ENCODE data around the gene FBXW9.

FBXW9 gene

DNA sequence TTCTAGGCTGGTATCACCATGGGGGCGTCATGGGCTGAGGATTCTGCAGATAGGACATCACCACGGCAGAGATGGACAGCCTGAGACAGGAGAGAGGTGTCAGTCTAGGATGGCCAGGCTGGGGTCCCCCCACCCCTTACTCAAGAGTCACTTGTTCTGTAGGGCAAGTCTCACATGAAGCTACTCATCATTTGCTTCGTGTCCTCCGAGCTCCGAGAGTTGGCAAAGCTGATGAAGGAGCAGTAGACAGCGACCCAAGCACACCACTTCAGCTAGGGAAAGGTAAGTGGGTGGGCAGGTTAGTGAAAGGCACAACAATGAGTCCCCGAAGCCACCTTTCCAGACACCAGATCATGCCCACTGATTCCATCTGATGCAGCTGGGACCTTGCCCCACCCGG, 28.1 kb downstream of the FBXW9 start:
- Histone ChIP-seq H3K27ac (ENCODE audit: low read length) (peak overlapping the region; percentile 95), H3K36me3 (ENCODE audit: control insufficient read depth in 2 of 2, insufficient read depth in 2 of 2, low read length in 2 of 2) (peaks cover 7 to 17% of the 10 kb centered on the region in 2 donors), H3K4me3 (ENCODE audit: low read length in 2 of 2) (peak overlapping the region; percentile 92 to 97), H3K27me3 (ENCODE audit: control insufficient read depth in 1 of 2, insufficient read depth in 2 of 2, low read length in 2 of 2) (no peaks in the 10 kb centered on the region), H3K9me3 (ENCODE audit: control insufficient read depth in 2 of 2, low read length in 2 of 2) (no peaks in the 10 kb centered on the region), H3K9ac (ENCODE audit: low read length in 2 of 2) (peak overlapping the region; percentile 89 to 95), H3K4me1 (ENCODE audit: control insufficient read depth, insufficient read depth, low read length) (peaks cover 41% of the 10 kb centered on the region)

GRCh38 chr19:12667731-12668302, 28.6 kb downstream of the FBXW9 start:
- peaks cover 41% of the 10 kb centered on the region for H3K4me1 ChIP-seq (ENCODE audit: control insufficient read depth, insufficient read depth, low read length)
- H3K9ac ChIP-seq (ENCODE audit: low read length in 2 of 2) = peak overlapping the region in 1 of 2 donors; percentile 29
- H3K36me3 ChIP-seq (ENCODE audit: control insufficient read depth in 2 of 2, insufficient read depth in 2 of 2, low read length in 2 of 2) = peaks cover 8 to 15% of the 10 kb centered on the region in 2 donors
- H3K4me3 ChIP-seq (ENCODE audit: low read length in 2 of 2) = peak overlapping the region; percentile 92 to 97
- H3K27ac ChIP-seq (ENCODE audit: low read length) = peak overlapping the region; percentile 18
- no peaks in the 10 kb centered on the region for H3K9me3 ChIP-seq (ENCODE audit: control insufficient read depth in 2 of 2, low read length in 2 of 2)
- H3K27me3 ChIP-seq (ENCODE audit: control insufficient read depth in 1 of 2, insufficient read depth in 2 of 2, low read length in 2 of 2) = no peaks in the 10 kb centered on the region

- Histone ChIP-seq H3K27ac (ENCODE audit: low read length) (peak within 1 kb of the TSS; percentile 64), H3K9ac (ENCODE audit: low read length in 2 of 2) (peak within 1 kb of the TSS; percentile 89 to 90), H3K4me3 (ENCODE audit: low read length in 2 of 2) (peak within 1 kb of the TSS; percentile 94 to 97), H3K27me3 (ENCODE audit: control insufficient read depth in 1 of 2, insufficient read depth in 2 of 2, low read length in 2 of 2) (no peaks in the 10 kb centered on the region), H3K9me3 (ENCODE audit: control insufficient read depth in 2 of 2, low read length in 2 of 2) (no peaks in the 10 kb centered on the region), H3K4me1 (ENCODE audit: control insufficient read depth, insufficient read depth, low read length) (peaks cover 41% of the 10 kb centered on the region), H3K36me3 (ENCODE audit: control insufficient read depth in 2 of 2, insufficient read depth in 2 of 2, low read length in 2 of 2) (peaks cover 5 to 13% of the 10 kb centered on the region in 2 donors)
Measured at GRCh38 chr19:12666265-12667048, 30.0 kb downstream of the FBXW9 start, which contains the start of the genes MAN2B1 and WDR83. TSS of gene MAN2B1 (minus strand) at chr19:12666742. CDS start at chr19:12666701, 41 bp downstream. TSS of gene WDR83 (plus strand) at chr19:12666807. CDS start at chr19:12669791, 2,984 bp downstream.

DNA sequence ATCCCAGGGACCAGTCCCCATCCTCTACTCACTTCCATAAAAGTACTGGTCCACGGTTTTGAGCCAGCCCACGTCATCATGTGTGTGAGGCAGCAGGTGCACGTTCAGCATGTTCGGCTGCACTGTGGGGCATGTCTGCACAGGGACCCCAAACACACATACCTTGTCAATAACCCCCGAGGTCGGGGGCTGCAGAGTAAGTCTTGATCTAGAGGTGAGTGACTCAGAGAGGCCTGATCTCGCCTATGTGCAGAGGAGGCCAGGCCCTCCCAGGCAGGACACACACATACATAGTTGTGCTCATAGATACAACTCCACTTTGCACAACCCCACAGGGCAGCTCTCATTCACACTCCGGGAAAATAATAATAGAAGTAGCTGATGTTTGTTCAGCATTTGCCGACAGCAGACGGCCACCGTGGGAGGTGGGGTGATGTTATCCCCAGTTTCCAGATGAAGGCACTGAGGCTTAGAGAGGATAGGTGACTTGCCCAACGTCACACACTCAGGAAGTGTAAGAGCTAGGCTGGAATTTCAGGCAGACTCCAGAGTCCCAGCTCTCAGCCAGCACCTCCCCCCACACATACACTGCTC, 30.7 kb downstream of the FBXW9 start:
- Histone ChIP-seq H3K9ac (ENCODE audit: low read length in 2 of 2) (peak overlapping the region; percentile 89 to 90), H3K27me3 (ENCODE audit: control insufficient read depth in 1 of 2, insufficient read depth in 2 of 2, low read length in 2 of 2) (no peaks in the 10 kb centered on the region), H3K36me3 (ENCODE audit: control insufficient read depth in 2 of 2, insufficient read depth in 2 of 2, low read length in 2 of 2) (peaks cover 8 to 19% of the 10 kb centered on the region in 2 donors), H3K9me3 (ENCODE audit: control insufficient read depth in 2 of 2, low read length in 2 of 2) (no peaks in the 10 kb centered on the region), H3K4me1 (ENCODE audit: control insufficient read depth, insufficient read depth, low read length) (peaks cover 41% of the 10 kb centered on the region), H3K4me3 (ENCODE audit: low read length in 2 of 2) (peak overlapping the region; percentile 94 to 97), H3K27ac (ENCODE audit: low read length) (peak overlapping the region; percentile 64)

DNA sequence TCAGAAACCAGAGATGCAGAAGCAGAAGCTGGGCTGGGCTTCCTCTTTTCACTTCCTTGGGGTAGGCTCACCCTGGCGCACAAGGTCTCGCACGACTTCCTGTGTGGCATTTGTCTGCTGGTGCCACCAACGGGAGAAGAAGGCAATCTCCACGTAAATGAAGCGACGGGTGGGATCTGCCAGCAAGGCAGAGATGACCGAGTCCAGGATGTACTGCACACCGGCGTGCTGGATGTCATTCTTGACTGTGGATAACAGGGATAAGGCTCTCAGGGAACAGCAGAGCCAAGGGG, 31.2 kb downstream of the FBXW9 start:
- H3K27ac ChIP-seq (ENCODE audit: low read length) = no peak overlapping the region
- H3K27me3 ChIP-seq (ENCODE audit: control insufficient read depth in 1 of 2, insufficient read depth in 2 of 2, low read length in 2 of 2) = no peaks in the 10 kb centered on the region
- peak overlapping the region in 1 of 2 donors; percentile 94 for H3K4me3 ChIP-seq (ENCODE audit: low read length in 2 of 2)
- peaks cover 8 to 19% of the 10 kb centered on the region in 2 donors for H3K36me3 ChIP-seq (ENCODE audit: control insufficient read depth in 2 of 2, insufficient read depth in 2 of 2, low read length in 2 of 2)
- H3K9ac ChIP-seq (ENCODE audit: low read length in 2 of 2) = no peak overlapping the region
- H3K9me3 ChIP-seq (ENCODE audit: control insufficient read depth in 2 of 2, low read length in 2 of 2) = no peaks in the 10 kb centered on the region
- peaks cover 36% of the 10 kb centered on the region for H3K4me1 ChIP-seq (ENCODE audit: control insufficient read depth, insufficient read depth, low read length)

- H3K36me3 ChIP-seq (ENCODE audit: control insufficient read depth in 2 of 2, insufficient read depth in 2 of 2, low read length in 2 of 2) = peaks cover 11 to 23% of the 10 kb centered on the region in 2 donors
- H3K4me1 ChIP-seq (ENCODE audit: control insufficient read depth, insufficient read depth, low read length) = peaks cover 32% of the 10 kb centered on the region
- H3K27ac ChIP-seq (ENCODE audit: low read length) = no peak overlapping the region
Measured at GRCh38 chr19:12664406-12665280, 31.8 kb downstream of the FBXW9 start.

DNA sequence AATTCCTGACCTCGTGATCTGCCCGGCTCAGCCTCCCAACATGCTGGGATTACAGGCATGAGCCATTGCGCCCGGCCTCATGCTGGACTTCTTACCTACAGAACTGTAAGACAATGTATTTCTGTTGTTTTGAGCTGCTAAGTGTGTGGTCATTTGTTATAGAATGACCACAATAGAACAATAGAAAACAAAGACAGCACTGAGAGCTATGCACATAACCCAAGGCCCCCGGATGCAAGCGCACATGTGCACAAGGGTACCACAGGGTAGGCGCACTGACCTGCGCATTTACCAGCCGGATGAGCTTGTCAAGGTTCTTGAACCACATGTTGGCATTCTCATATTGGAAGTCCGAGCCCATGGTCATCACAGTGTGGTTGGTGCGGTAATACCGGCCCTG, 35.5 kb downstream of the FBXW9 start:
- Histone ChIP-seq H3K36me3 (ENCODE audit: control insufficient read depth in 2 of 2, insufficient read depth in 2 of 2, low read length in 2 of 2) (peaks cover 18 to 30% of the 10 kb centered on the region in 2 donors), H3K9me3 (ENCODE audit: control insufficient read depth in 2 of 2, low read length in 2 of 2) (no peaks in the 10 kb centered on the region), H3K27me3 (ENCODE audit: control insufficient read depth in 1 of 2, insufficient read depth in 2 of 2, low read length in 2 of 2) (no peaks in the 10 kb centered on the region), H3K27ac (ENCODE audit: low read length) (no peak overlapping the region), H3K4me3 (ENCODE audit: low read length in 2 of 2) (no peak overlapping the region), H3K4me1 (ENCODE audit: control insufficient read depth, insufficient read depth, low read length) (peaks cover 6% of the 10 kb centered on the region), H3K9ac (ENCODE audit: low read length in 2 of 2) (no peak overlapping the region)

More at GRCh38 chr19:12664406-12665280, 31.8 kb downstream of the FBXW9 start:
- Histone ChIP-seq H3K9ac (ENCODE audit: low read length in 2 of 2) (no peak overlapping the region), H3K27me3 (ENCODE audit: control insufficient read depth in 1 of 2, insufficient read depth in 2 of 2, low read length in 2 of 2) (no peaks in the 10 kb centered on the region), H3K4me3 (ENCODE audit: low read length in 2 of 2) (no peak overlapping the region), H3K9me3 (ENCODE audit: control insufficient read depth in 2 of 2, low read length in 2 of 2) (no peaks in the 10 kb centered on the region)

GRCh38 chr19:12657966-12658365, 38.5 kb downstream of the FBXW9 start:
- no peak overlapping the region for H3K27ac ChIP-seq (ENCODE audit: low read length)
- no peaks in the 10 kb centered on the region for H3K9me3 ChIP-seq (ENCODE audit: control insufficient read depth in 2 of 2, low read length in 2 of 2)
- no peak overlapping the region for H3K4me3 ChIP-seq (ENCODE audit: low read length in 2 of 2)
- H3K36me3 ChIP-seq (ENCODE audit: control insufficient read depth in 2 of 2, insufficient read depth in 2 of 2, low read length in 2 of 2) = peaks cover 18 to 33% of the 10 kb centered on the region in 2 donors
- no peaks in the 10 kb centered on the region for H3K27me3 ChIP-seq (ENCODE audit: control insufficient read depth in 1 of 2, insufficient read depth in 2 of 2, low read length in 2 of 2)
- H3K4me1 ChIP-seq (ENCODE audit: control insufficient read depth, insufficient read depth, low read length) = no peaks in the 10 kb centered on the region
- H3K9ac ChIP-seq (ENCODE audit: low read length in 2 of 2) = no peak overlapping the region

- H3K36me3 ChIP-seq (ENCODE audit: control insufficient read depth in 2 of 2, insufficient read depth in 2 of 2, low read length in 2 of 2) = peaks cover 18 to 35% of the 10 kb centered on the region in 2 donors
- H3K9me3 ChIP-seq (ENCODE audit: control insufficient read depth in 2 of 2, low read length in 2 of 2) = no peaks in the 10 kb centered on the region
Measured at GRCh38 chr19:12656899-12657571, 39.4 kb downstream of the FBXW9 start.

GRCh38 chr19:12655546-12655945, 40.9 kb downstream of the FBXW9 start:
- H3K4me1 ChIP-seq (ENCODE audit: control insufficient read depth, insufficient read depth, low read length) = no peaks in the 10 kb centered on the region
- no peak overlapping the region for H3K9ac ChIP-seq (ENCODE audit: low read length in 2 of 2)
- no peaks in the 10 kb centered on the region for H3K9me3 ChIP-seq (ENCODE audit: control insufficient read depth in 2 of 2, low read length in 2 of 2)
- no peaks in the 10 kb centered on the region for H3K27me3 ChIP-seq (ENCODE audit: control insufficient read depth in 1 of 2, insufficient read depth in 2 of 2, low read length in 2 of 2)
- no peak overlapping the region for H3K4me3 ChIP-seq (ENCODE audit: low read length in 2 of 2)
- no peak overlapping the region for H3K27ac ChIP-seq (ENCODE audit: low read length)
- H3K36me3 ChIP-seq (ENCODE audit: control insufficient read depth in 2 of 2, insufficient read depth in 2 of 2, low read length in 2 of 2) = peaks cover 17 to 29% of the 10 kb centered on the region in 2 donors

More at GRCh38 chr19:12656899-12657571, 39.4 kb downstream of the FBXW9 start:
- no peaks in the 10 kb centered on the region for H3K27me3 ChIP-seq (ENCODE audit: control insufficient read depth in 1 of 2, insufficient read depth in 2 of 2, low read length in 2 of 2)
- H3K9ac ChIP-seq (ENCODE audit: low read length in 2 of 2) = no peak overlapping the region
- no peak overlapping the region for H3K27ac ChIP-seq (ENCODE audit: low read length)
- no peak overlapping the region for H3K4me3 ChIP-seq (ENCODE audit: low read length in 2 of 2)
- no peaks in the 10 kb centered on the region for H3K4me1 ChIP-seq (ENCODE audit: control insufficient read depth, insufficient read depth, low read length)
